GM21360 (cell line): ENCODE results near the gene TIGAR.

ENCODE experiments used
- ATAC-seq: cut with Tn5 transposase; IDR thresholded peaks from one replicate; pipeline ENCODE4 v1.9.1; 2021; ENCODE audit warnings: mild to moderate bottlenecking, moderate library complexity; ENCODE audit not compliant: unreplicated experiment

Gene TIGAR

DNA sequence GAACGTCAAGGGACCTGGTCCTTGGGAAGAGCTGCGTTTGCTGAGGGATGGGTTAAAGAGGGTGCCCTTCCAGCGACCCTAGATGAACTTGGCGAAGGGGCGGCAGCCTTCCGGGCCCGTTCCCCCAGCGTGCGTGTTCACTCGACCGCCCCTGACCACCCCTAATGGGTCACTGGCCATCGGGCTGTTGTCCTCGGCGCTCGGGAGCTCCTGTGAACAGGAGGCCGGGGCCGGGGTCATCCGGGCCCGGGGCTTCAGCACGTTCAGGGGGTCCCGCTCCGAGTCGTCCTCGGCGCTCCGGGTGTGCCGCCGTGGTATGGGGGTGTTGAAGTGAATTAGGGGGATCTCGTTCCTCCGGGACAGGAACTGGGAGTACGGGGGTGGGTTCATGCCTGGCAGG is 49.3 kb downstream of the TIGAR start:
- no peak for ATAC-seq

- no peak for ATAC-seq
Measured at GRCh38 chr12:4372653-4373052, 51.6 kb downstream of the TIGAR start.

GRCh38 chr12:4375449-4375848 is 54.4 kb downstream of the TIGAR start:
- no peak for ATAC-seq

GRCh38 chr12:4378772-4379171 is 57.8 kb downstream of the TIGAR start:
- ATAC-seq: no peak

DNA sequence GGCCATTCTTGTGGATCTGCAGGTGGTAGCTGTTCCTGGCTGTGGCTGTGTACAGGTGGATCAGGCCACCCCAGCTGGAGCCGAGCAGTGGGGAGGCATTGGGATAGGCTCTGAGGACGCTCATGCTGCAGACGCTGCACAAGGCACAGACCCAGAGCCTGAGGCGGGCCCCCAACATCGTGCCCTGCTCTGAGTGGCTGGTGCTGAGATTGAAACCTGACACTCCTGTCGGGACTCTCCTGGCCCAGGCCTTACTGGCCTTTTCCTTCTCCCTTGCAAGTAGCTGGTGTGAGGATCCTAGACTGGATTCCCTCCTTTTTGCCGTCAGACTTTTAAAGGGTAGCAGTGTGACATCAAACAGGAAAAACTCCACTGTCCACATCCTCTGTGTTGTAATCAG is 58.4 kb downstream of the TIGAR start, which contains the start of gene FGF23:
Gene FGF23 (minus strand): TSS at position 308 of the 400 bp plus-strand sequence. CDS start 130 bp downstream, at position 178.
- ATAC-seq: no peak

- ATAC-seq: no peak
Measured at GRCh38 chr12:4380332-4380731, 59.3 kb downstream of the TIGAR start.

DNA sequence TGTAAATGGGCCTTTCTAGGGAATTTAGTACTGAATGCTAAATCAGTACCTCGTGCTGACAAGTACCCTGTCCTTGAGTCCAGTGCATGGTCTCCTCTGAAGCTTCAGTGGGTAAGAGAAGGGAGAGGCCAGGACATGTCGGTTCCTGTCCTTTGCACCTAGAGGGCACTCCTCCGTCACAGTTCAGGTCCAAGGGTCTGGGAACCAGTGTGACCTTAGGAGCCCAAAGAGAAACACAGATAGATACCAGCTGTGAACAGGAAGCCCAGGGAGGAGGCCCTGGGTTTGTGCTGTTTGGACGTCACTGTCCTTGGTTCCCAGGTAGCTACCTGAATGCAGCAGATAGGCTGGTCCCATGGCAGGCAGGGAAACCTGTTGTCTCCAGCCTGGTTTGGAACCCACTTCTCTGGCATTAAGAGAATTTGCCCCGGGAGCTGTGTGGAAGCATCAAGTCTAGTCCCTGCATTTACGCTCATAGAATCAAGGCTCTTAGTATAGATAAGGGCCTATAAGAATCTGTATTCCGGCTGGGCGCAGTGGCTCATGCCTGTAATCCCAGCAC is 62.4 kb downstream of the TIGAR start:
- ATAC-seq: no peak

DNA sequence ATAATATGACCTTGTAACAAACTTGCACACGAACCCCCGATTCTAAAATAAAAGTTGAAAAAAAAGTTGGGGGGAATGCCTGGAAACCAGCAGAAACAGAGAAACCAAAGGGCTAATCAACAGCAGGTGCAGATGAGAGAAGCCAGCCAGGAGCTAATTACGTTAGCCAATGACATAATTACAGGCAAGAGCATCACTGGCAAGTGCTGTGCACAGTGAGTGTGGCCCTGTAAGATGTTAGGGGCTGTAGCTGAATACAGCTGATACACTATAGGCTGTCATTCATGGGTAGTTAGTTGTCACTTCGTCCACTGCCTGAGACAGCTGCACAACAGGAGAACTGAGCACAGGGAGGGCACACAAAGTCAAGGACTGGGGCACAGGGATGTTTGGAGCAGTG is 65.8 kb downstream of the TIGAR start:
- no peak for ATAC-seq

DNA sequence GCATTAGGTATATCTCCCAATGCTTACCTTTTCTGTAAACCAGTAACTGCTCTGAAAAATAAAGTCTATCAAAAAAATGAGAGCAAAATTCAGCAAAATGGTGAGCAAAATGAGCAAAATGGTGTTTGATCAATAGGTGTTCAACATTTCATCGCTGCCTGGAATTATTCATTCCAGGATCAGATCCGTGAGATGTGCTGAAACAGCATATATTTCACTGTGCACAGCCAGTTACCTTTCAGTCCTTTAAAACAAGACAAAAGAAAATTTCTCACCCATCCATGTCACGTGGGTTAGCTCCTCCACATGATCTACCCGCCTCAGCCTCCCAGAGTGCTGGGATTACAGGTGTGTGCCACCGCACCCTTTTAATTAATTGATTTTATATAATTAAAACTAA is 66.6 kb downstream of the TIGAR start:
- no peak for ATAC-seq

DNA sequence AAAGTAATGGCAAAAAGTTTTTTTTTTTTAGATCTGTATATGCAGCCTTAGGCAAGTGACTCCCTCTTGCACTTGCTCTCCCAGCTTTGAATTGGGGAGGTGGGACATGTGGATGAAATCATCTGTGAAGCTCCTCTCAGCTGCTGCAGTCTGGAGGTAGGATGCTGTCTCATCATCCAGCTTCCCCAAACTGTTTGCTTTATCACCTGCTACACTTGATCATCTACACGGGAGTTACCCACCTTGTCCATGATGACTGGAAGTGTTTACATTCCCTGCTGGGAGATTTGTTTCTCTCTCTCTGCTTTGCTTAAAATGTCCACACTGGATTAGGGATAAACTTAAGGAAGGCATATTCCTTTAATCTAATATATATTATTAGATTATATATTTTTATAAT is 67.0 kb downstream of the TIGAR start:
- no peak for ATAC-seq

- ATAC-seq: no peak
Measured at GRCh38 chr12:4388662-4389061, 67.6 kb downstream of the TIGAR start.

DNA sequence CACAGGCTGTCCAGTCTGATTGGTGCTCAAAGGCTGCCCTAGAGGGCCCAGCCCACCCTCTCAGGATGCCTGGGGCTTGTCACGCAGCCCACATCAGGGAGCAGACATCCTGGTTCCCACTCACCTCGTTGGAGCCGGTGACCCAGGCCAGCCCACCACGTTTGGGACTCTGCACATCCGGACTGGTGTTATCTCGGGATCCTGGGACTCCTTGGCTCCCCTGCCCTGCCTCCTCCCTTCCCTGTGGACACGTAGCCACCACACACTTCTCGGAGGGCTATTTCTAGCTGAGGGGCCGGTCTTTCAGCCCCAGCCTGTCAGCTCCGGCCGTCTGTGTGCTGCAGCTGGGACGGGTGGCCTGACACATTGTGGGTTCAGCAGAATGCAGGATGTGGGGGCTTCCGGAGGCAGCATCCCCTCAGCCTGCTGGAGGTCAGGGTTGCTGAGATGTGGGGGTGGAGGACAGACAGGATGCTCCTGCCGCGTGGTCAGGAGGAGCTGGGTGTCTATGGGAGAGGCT is 71.3 kb downstream of the TIGAR start:
- ATAC-seq: no peak

DNA sequence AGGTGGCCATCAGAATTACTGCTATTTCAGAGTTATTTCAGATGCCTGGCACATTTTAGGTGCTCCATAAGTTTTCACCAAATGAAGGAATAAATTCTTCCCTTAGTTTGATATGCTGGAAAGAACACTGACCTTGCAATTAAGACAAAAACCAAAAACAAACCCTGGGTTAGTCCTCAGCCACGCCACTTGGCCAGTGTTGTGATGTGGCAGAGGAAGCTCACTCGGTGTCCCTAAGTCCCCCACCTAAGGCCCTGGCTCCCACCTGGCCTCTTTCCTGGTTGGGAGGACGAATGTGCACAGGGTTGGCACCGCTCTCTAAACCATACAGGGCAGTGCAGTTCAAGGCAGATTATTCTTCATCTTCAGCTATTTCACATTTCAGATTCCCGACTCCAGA is 72.2 kb downstream of the TIGAR start:
- ATAC-seq: no peak

DNA sequence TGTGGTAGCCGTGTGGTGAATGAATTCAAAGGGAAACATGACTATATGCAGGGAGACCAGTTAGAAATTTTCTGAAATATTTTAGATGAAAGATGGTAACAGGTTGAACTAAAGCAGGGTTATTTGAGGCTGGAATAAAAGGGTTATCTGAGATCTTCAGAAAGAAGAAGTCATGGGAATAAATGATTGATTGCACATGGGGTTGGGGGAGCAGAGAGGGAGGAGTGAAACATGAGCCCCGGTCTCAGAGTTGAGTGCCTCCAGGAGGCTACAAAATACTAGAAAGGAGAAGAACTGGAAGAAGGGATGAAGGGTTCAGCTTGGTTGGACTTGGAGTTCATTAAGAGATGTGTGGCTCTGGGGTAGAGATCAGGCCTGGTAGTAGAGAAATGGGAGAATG is 74.8 kb downstream of the TIGAR start:
- no peak for ATAC-seq

- ATAC-seq: no peak
Measured at GRCh38 chr12:4401117-4401516, 80.1 kb downstream of the TIGAR start.

DNA sequence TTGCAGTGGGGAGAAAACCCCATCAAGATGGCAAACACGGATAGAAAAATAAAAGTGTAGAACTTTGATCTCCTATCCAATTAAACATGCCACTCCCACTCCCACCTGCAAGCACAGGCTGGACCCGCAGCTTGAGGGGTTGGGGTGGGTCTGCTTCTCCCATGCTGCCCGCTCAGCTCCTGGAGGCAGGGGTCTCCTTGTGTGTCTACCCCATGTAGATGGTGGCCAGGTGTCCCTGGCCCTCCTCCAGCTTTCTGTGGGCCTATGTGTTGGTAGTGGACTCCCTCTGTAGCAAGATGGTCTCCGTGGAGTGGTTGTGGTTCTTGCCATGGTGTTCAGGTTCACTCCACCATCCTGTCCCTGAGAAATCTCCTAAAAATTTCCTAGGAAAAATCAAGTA is 82.0 kb downstream of the TIGAR start:
- ATAC-seq: no peak
